ENCODE measurements around the gene CNTRL. TPM values are rescaled to one million over a fixed set of nuclear protein-coding genes. Genes with fewer than 3 reads are reported as not detected.

Gene CNTRL
- total RNA-seq, 1 donor from 2014 or later: 6.7 TPM

DNA sequence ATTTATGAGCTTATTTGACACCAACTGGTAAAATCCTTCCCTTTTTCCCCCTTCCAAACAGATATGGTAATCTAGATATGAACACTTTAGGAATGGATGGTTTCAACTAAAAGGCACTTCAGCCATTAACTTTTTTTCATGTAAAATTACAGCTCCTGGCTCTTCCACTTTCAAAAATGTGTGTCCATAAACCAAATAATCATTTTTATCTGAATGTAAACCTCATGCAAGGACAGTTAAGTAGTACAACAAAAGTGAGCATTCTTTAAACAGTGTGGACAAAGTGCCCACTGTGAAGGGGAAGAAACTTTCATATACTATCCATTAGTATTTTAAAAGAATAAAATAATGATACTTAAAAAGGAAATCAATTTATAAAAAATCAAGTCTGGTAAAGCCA, 109.7 kb downstream of the CNTRL start:
- DNase-seq (ENCODE audit: low read depth): no peak
- no peaks in the 10 kb centered on the region for H3K27me3 ChIP-seq (ENCODE audit: control insufficient read depth, insufficient read depth, low read length)
- H3K36me3 ChIP-seq (ENCODE audit: control insufficient read depth, insufficient read depth, low read length): no peaks in the 10 kb centered on the region
- no peak overlapping the region for H3K4me3 ChIP-seq (ENCODE audit: low read depth, low read length)
- TF ChIP-seq, protein P1, sequence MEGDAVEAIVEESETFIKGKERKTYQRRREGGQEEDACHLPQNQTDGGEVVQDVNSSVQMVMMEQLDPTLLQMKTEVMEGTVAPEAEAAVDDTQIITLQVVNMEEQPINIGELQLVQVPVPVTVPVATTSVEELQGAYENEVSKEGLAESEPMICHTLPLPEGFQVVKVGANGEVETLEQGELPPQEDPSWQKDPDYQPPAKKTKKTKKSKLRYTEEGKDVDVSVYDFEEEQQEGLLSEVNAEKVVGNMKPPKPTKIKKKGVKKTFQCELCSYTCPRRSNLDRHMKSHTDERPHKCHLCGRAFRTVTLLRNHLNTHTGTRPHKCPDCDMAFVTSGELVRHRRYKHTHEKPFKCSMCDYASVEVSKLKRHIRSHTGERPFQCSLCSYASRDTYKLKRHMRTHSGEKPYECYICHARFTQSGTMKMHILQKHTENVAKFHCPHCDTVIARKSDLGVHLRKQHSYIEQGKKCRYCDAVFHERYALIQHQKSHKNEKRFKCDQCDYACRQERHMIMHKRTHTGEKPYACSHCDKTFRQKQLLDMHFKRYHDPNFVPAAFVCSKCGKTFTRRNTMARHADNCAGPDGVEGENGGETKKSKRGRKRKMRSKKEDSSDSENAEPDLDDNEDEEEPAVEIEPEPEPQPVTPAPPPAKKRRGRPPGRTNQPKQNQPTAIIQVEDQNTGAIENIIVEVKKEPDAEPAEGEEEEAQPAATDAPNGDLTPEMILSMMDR (IDR thresholded peaks at IDR 0.05; ENCODE audit: insufficient read depth, low read length, poor library complexity, severe bottlenecking): no peak

DNA sequence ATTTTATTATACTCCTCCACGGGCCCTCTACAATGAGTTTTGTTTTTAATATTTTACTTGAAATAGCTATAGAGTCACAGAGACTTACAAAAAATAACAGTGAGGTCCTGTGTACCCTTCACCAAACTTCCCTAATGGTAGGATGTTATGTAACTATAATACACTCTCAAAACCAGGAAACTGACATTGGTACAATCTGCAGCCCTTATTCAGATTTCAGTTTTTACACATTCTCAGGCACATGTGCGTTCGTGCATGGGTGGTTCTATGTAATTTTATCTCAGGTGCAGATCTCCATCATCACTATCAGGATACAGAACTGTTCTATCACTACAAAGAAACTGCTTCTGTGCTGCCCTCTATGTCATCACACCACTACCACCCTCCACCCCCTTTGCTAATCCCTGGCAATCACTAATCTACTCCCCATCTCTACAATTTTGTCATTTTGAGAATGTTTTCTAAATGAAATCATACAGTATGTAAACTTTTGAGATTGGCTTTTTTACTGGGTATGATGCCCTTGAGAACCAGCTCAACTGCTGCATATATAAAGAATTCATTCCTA, 110.5 kb downstream of the CNTRL start:
- DNase-seq (ENCODE audit: low read depth): no peak
- Histone ChIP-seq H3K36me3 (ENCODE audit: control insufficient read depth, insufficient read depth, low read length) (no peaks in the 10 kb centered on the region), H3K4me3 (ENCODE audit: low read depth, low read length) (no peak overlapping the region), H3K27me3 (ENCODE audit: control insufficient read depth, insufficient read depth, low read length) (no peaks in the 10 kb centered on the region)
- TF ChIP-seq, protein P1 (IDR thresholded peaks at IDR 0.05; ENCODE audit: insufficient read depth, low read length, poor library complexity, severe bottlenecking): no peak

DNA sequence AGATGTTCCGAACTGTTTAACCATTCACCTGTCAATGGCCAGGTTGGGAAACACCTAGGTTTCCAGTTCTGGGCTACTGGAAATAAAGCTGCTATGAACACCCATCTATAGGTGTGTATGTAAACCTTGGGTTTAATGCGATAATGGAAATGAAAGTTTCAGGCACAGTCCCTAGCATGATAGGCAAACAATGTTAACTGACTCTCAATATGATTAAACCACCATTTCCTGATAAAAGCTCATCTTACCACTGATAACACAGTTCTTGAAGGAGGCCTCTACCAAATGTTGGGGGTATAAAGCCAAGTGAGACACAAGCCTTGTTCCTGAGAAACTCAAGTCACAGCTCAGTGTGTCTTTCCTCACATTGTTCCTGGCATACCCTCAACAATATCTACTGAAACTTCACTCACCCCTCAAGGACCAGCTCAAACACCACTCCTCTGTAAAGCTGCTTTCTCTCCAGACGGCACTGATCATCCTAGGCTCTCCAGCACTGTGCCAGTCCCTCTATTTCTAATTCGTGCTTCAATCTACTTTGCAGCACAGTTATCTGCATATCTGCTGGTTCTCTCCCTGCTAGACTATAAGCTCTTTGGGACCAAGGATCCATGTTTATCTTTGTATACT, 111.1 kb downstream of the CNTRL start:
- no peaks in the 10 kb centered on the region for H3K36me3 ChIP-seq (ENCODE audit: control insufficient read depth, insufficient read depth, low read length)
- no peaks in the 10 kb centered on the region for H3K27me3 ChIP-seq (ENCODE audit: control insufficient read depth, insufficient read depth, low read length)
- TF ChIP-seq, protein P1 (IDR thresholded peaks at IDR 0.05; ENCODE audit: insufficient read depth, low read length, poor library complexity, severe bottlenecking): no peak
- no peak overlapping the region for H3K4me3 ChIP-seq (ENCODE audit: low read depth, low read length)
- DNase-seq (ENCODE audit: low read depth): no peak

DNA sequence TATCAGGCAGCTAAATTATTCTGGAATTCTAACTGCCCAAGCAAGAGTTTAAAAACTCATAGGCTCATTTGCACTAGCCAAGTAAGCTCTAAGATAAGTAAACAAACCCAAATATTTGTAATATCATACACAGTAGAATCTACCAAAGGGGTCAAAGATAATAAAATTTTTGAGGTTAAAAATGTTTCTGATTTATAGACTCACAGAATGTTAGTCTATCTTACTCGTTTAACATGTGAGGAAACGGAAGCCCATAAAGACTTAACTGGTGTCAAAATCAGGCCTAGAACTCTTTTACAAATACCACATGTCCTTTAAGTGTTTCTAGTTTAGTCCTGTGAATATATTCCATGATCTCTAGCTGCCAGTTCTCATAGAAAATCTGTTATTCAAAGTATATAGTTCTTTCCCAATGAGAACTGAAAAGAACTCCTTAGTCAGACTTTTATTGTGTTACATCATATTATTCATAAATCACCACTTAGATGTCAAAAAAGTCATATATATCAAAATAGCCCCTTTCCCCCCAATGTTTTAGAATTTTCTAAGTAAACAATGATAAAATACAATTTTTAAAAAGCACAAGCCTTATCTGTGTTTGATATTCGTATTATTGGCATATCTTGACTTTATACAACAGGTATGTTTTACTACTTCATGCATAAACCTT, 113.0 kb downstream of the CNTRL start:
- TF ChIP-seq, protein P1 (IDR thresholded peaks at IDR 0.05; ENCODE audit: insufficient read depth, low read length, poor library complexity, severe bottlenecking): no peak
- H3K4me3 ChIP-seq (ENCODE audit: low read depth, low read length): no peak overlapping the region
- no peaks in the 10 kb centered on the region for H3K27me3 ChIP-seq (ENCODE audit: control insufficient read depth, insufficient read depth, low read length)
- H3K36me3 ChIP-seq (ENCODE audit: control insufficient read depth, insufficient read depth, low read length): no peaks in the 10 kb centered on the region
- DNase-seq (ENCODE audit: low read depth): no peak

DNA sequence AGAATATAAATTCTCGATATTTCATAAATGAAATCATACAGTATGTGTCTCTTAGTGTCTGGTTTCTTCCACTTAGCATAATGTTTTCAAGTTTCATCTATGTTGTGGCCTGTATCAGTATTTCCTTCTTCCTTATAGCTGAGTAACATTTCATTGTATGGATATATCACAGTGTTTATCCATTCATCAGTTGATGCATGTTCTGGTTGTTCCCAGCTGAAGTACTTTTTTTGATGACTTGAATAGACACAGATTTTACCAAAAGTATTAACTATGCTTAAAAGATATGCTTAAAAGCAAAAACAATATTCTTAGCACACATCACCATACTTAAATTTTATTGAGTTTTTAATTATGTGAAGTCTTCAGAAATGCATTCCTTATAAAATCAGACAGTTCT, 114.3 kb downstream of the CNTRL start:
- no peak for DNase-seq (ENCODE audit: low read depth)
- Histone ChIP-seq H3K4me3 (ENCODE audit: low read depth, low read length) (no peak overlapping the region), H3K27me3 (ENCODE audit: control insufficient read depth, insufficient read depth, low read length) (no peaks in the 10 kb centered on the region), H3K36me3 (ENCODE audit: control insufficient read depth, insufficient read depth, low read length) (no peaks in the 10 kb centered on the region)
- TF ChIP-seq, protein P1 (IDR thresholded peaks at IDR 0.05; ENCODE audit: insufficient read depth, low read length, poor library complexity, severe bottlenecking): no peak

All from kidney epithelial cell (primary cell).